H1 (cell line): ENCODE results near the gene EFHC1.

Experiments used
- EGR1 ChIP-seq: IDR thresholded peaks from 2 replicates; pipeline ENCODE4 v1.6.1; 2011; ENCODE audit warnings: low read depth, low read length, borderline replicate concordance
- MAFK ChIP-seq: IDR thresholded peaks from 2 replicates; pipeline ENCODE4 v1.6.1; 2012; ENCODE audit warnings: low read depth, mild to moderate bottlenecking, improper control_type of control experiment, low read length
- POLR2A ChIP-seq, 2 experiments: IDR thresholded peaks; 1 replicate in 1 of 2; 2 replicates in 1 of 2; pipeline ENCODE4 v1.6.1; 2011; ENCODE audit warnings: low read depth in 2 of 2, low read length in 2 of 2, mild to moderate bottlenecking in 2 of 2; ENCODE audit errors: control extremely low read depth in 1 of 2
- POLR2AphosphoS5 ChIP-seq: IDR thresholded peaks from 2 replicates; pipeline ENCODE4 v1.6.1; 2011; ENCODE audit warnings: low read depth, low read length
- SP1 ChIP-seq: IDR thresholded peaks from 2 replicates; pipeline ENCODE4 v1.6.1; 2011; ENCODE audit warnings: low read depth, low read length
- TF ChIP-seq, protein P1 (sequence below): IDR thresholded peaks from 2 replicates; pipeline ENCODE4 v1.6.1; 2011; ENCODE audit warnings: low read depth, mild to moderate bottlenecking, low read length; ENCODE audit not compliant: insufficient read depth
- TF ChIP-seq, protein P2 (sequence below), 3 experiments: IDR thresholded peaks; 1 replicate in 2 of 3; 2 replicates in 1 of 3; pipeline versions ENCODE4 v1.5.1 to v1.6.1; 2011; ENCODE audit warnings: low read length in 3 of 3, mild to moderate bottlenecking in 3 of 3, inconsistent platforms in 2 of 3, low read depth in 1 of 3, moderate library complexity in 1 of 3; ENCODE audit not compliant: insufficient read depth in 1 of 3; ENCODE audit errors: control extremely low read depth in 1 of 3
- TF ChIP-seq, protein P3 (sequence below): IDR thresholded peaks from 2 replicates; pipeline ENCODE4 v1.6.1; 2012; ENCODE audit warnings: low read length, inconsistent platforms

DNA sequence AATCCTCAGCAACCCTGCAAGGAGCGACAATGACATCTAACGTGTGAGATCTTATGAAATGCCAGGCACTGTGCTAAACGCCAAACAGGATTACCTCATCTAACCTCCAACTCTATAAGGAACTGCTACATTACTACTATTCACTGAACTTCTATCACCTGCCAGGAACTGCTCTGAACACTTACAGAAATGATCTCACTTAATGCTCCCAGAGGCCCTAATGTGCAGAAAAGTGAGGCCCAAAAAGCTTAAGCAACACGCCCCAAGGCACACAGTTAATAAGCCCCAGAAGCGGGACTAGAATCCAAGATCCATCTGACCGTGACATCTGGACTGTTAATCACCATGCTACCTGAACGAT lies 128.2 kb downstream of the EFHC1 start:
- TF ChIP-seq, protein P1, sequence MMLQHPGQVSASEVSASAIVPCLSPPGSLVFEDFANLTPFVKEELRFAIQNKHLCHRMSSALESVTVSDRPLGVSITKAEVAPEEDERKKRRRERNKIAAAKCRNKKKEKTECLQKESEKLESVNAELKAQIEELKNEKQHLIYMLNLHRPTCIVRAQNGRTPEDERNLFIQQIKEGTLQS, result no peak
- TF ChIP-seq, protein P2, sequence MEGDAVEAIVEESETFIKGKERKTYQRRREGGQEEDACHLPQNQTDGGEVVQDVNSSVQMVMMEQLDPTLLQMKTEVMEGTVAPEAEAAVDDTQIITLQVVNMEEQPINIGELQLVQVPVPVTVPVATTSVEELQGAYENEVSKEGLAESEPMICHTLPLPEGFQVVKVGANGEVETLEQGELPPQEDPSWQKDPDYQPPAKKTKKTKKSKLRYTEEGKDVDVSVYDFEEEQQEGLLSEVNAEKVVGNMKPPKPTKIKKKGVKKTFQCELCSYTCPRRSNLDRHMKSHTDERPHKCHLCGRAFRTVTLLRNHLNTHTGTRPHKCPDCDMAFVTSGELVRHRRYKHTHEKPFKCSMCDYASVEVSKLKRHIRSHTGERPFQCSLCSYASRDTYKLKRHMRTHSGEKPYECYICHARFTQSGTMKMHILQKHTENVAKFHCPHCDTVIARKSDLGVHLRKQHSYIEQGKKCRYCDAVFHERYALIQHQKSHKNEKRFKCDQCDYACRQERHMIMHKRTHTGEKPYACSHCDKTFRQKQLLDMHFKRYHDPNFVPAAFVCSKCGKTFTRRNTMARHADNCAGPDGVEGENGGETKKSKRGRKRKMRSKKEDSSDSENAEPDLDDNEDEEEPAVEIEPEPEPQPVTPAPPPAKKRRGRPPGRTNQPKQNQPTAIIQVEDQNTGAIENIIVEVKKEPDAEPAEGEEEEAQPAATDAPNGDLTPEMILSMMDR (IDR thresholded peaks at IDR 0.05; ENCODE audit: control extremely low read depth in 1 of 3, insufficient read depth in 1 of 3, low read depth in 1 of 3, low read length in 3 of 3), result no peak
- TF ChIP-seq EGR1 (no peak), POLR2AphosphoS5 (no peak), SP1 (no peak), POLR2A (IDR thresholded peaks at IDR 0.05; ENCODE audit: control extremely low read depth in 1 of 2, low read depth in 2 of 2, low read length in 2 of 2) (no peak), MAFK (no peak)
- TF ChIP-seq, protein P3, sequence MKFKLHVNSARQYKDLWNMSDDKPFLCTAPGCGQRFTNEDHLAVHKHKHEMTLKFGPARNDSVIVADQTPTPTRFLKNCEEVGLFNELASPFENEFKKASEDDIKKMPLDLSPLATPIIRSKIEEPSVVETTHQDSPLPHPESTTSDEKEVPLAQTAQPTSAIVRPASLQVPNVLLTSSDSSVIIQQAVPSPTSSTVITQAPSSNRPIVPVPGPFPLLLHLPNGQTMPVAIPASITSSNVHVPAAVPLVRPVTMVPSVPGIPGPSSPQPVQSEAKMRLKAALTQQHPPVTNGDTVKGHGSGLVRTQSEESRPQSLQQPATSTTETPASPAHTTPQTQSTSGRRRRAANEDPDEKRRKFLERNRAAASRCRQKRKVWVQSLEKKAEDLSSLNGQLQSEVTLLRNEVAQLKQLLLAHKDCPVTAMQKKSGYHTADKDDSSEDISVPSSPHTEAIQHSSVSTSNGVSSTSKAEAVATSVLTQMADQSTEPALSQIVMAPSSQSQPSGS, result no peak
